ENCODE measurements around the gene C3orf20.
"Not testable (repeated sequence)": the region's sequence is repeated elsewhere in the genome, so short reads cannot be mapped to it uniquely, and the experiment has no call there.

C3orf20 gene

GRCh38 chr3:14650193-14650592 lies 24.7 kb upstream of the C3orf20 start:
- FAIRE-seq = no peak
- no peak for TF ChIP-seq CTCF (IDR thresholded peaks at IDR 0.05; ENCODE audit: insufficient read depth, missing control alignments)
- no peak for DNase-seq (ENCODE audit: insufficient read length, low spot score)

GRCh38 chr3:14651440-14652251 lies 23.3 kb upstream of the C3orf20 start, which contains the start of gene CCDC174:
Gene CCDC174 (plus strand): TSS chr3:14651762. CDS start chr3:14651837, 75 bp downstream.
- FAIRE-seq (peak; percentile 60), DNase-seq (ENCODE audit: insufficient read length, low spot score) (peak; percentile 41)
- TF ChIP-seq CTCF (IDR thresholded peaks at IDR 0.05; ENCODE audit: insufficient read depth, missing control alignments) = peak; percentile 1

- DNase-seq (ENCODE audit: insufficient read length, low spot score); FAIRE-seq: not testable (repeated sequence)
Observed at GRCh38 chr3:14652360-14652907, 22.5 kb upstream of the C3orf20 start.

DNA sequence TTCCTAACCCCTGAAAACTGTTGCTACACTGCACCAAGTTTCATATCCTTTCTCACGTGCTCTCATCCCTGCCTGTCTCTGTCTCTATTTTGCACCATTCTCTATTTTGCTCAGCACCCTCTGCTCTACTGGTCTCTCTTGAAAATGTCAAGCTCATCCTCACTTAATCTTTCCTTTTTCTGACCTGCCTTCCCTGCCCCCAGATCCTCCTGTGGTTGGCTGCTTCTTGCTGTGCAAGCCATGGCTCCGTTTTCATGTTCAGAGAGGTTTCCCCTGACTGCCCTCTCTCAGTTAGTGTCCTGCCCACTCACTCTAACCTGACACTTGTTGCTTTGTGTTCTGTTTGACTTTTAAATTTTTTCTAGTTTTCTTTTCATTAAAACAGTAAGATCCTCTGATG lies 17.4 kb upstream of the C3orf20 start:
- no peak for TF ChIP-seq CTCF (IDR thresholded peaks at IDR 0.05; ENCODE audit: insufficient read depth, missing control alignments)
- FAIRE-seq (no peak), DNase-seq (ENCODE audit: insufficient read length, low spot score) (no peak)

- no peak for TF ChIP-seq CTCF (IDR thresholded peaks at IDR 0.05; ENCODE audit: insufficient read depth, missing control alignments)
- FAIRE-seq = no peak
- DNase-seq (ENCODE audit: insufficient read length, low spot score) = no peak
Observed at GRCh38 chr3:14658978-14659377, 16.0 kb upstream of the C3orf20 start.

DNA sequence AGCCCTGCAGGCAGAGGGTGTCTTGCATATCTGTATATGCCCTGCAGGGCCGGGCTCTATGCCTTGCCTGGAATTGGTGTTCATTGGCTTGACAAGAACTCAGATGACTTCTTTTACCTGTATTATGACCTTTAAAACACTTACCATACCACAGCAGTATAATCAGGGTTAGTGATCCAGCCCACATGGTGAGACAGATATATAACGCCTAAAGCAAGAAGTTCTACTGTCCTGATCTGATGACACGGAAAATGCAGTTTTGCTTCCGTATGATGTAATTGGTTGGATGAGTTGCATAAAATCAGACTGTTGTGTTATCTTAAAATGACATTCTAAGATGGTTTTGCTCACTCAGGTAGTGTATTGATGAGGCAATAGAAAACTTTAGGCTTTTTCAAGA lies 14.0 kb upstream of the C3orf20 start:
- FAIRE-seq = no peak
- TF ChIP-seq CTCF (IDR thresholded peaks at IDR 0.05; ENCODE audit: insufficient read depth, missing control alignments) = no peak
- DNase-seq (ENCODE audit: insufficient read length, low spot score) = no peak

DNA sequence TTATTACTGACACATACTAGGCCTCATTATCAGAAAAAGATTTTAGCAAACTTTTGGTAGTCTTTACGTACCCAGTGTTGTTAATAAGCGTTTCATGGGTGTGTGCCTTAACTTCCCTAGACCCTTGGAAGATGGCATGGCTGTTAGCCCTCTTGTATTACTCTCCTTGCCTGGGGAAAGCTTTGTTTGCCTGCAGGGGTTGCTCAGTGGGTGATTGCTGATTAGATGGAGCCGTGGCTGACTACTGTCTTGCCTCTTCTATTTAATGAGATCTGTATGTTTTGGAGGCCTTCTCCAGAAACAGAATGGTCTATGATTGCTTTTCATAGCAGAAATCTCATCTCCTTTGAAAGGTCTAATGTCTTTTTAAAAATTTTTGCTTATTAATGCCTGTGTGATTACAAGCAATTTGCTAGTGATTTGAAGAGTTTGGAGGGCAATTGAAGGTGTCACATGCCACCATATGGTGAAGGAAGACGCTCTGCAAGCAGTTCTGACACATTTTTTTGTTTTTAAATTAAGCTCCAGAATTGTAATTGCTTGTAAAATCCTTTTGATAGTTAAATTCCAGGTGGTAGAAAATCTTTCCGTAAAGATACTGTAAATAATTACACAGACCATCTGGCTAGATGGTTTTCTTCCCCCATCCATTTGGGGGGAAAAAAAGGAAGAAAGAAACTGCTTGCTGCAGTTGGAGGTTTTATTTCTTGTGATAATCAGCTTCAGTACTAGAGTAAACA lies 11.4 kb upstream of the C3orf20 start:
- no peak for TF ChIP-seq CTCF (IDR thresholded peaks at IDR 0.05; ENCODE audit: insufficient read depth, missing control alignments)
- FAIRE-seq = no peak
- no peak for DNase-seq (ENCODE audit: insufficient read length, low spot score)
